Liver (tissue), 9 donors: ENCODE data around the gene YBEY. TPM values are rescaled to one million over a fixed set of nuclear protein-coding genes. Genes with fewer than 3 reads are reported as not detected.

ENCODE experiments used
- DNase-seq: peaks from one replicate; pipeline ENCODE4 v3.0.0-alpha.2; 2017; ENCODE audit warnings: low spot score
- H3K27ac ChIP-seq, 2 donors: one replicate each; pipeline ENCODE4 v1.7.0; 2013; ENCODE audit warnings: inconsistent platforms in 2 of 2, low read length in 2 of 2, control low read depth in 1 of 2, low read depth in 1 of 2, mild to moderate bottlenecking in 1 of 2
- H3K27me3 ChIP-seq, 4 donors: one replicate each; pipeline versions ENCODE4 v1.6.1 to v1.7.0; 2013; ENCODE audit warnings: low read length in 3 of 4, inconsistent platforms in 1 of 4, mild to moderate bottlenecking in 1 of 4, moderate library complexity in 1 of 4; ENCODE audit not compliant: control insufficient read depth in 4 of 4, insufficient read depth in 4 of 4
- H3K36me3 ChIP-seq, 4 donors: one replicate each; pipeline versions ENCODE4 v1.6.1 to v1.7.0; 2013; ENCODE audit warnings: low read length in 3 of 4, mild to moderate bottlenecking in 3 of 4, low read depth in 1 of 4, moderate library complexity in 1 of 4; ENCODE audit not compliant: control insufficient read depth in 4 of 4, insufficient read depth in 3 of 4
- H3K4me1 ChIP-seq, 4 donors: one replicate each; pipeline versions ENCODE4 v1.6.1 to v1.7.0; 2013; ENCODE audit warnings: low read length in 3 of 4, mild to moderate bottlenecking in 3 of 4, moderate library complexity in 1 of 4; ENCODE audit not compliant: control insufficient read depth in 4 of 4, insufficient read depth in 4 of 4
- H3K4me3 ChIP-seq, 3 donors: one replicate each; pipeline versions ENCODE4 v1.6.1 to v1.7.0; 2013; ENCODE audit warnings: low read length in 3 of 3, control low read depth in 1 of 3, low read depth in 1 of 3, mild to moderate bottlenecking in 1 of 3
- H3K9ac ChIP-seq, 2 donors: one replicate each; pipeline ENCODE4 v1.7.0; 2013; ENCODE audit warnings: low read length in 2 of 2, mild to moderate bottlenecking in 2 of 2, moderate library complexity in 2 of 2, control low read depth in 1 of 2, low read depth in 1 of 2
- H3K9me3 ChIP-seq, 4 donors: one replicate each; pipeline versions ENCODE4 v1.6.1 to v1.7.0; 2013; ENCODE audit warnings: low read length in 3 of 4; ENCODE audit not compliant: control insufficient read depth in 4 of 4
- CTCF ChIP-seq: fragments of 150-350 bp; IDR thresholded peaks from 2 replicates; pipeline ENCODE4 v1.5.1; 2017; ENCODE audit warnings: improper control_type of control experiment, low read depth, low read length; ENCODE audit not compliant: missing input control
- EGR1 ChIP-seq, 2 donors: IDR thresholded peaks; 2 replicates each; pipeline ENCODE4 v1.6.1; 2016 to 2018; ENCODE audit warnings: antibody characterized with exemption in 2 of 2, low read depth in 2 of 2
- FOXA1 ChIP-seq: IDR thresholded peaks from 2 replicates; pipeline ENCODE4 v1.6.1; 2016; ENCODE audit warnings: antibody characterized with exemption
- FOXA2 ChIP-seq: IDR thresholded peaks from 2 replicates; pipeline ENCODE4 v1.6.1; 2016; ENCODE audit warnings: antibody characterized with exemption
- GABPA ChIP-seq, 2 donors: IDR thresholded peaks in 1 of 2; conservative IDR thresholded peaks in 1 of 2; 2 replicates each; pipeline ENCODE4 v1.6.1; 2016; ENCODE audit warnings: antibody characterized with exemption in 2 of 2, mild to moderate bottlenecking in 1 of 2, moderate library complexity in 1 of 2
- HNF4A ChIP-seq, 2 donors: conservative IDR thresholded peaks; 2 replicates each; pipeline ENCODE4 v1.6.1; 2016; ENCODE audit warnings: antibody characterized with exemption in 2 of 2, mild to moderate bottlenecking in 2 of 2
- HNF4G ChIP-seq: IDR thresholded peaks from 2 replicates; pipeline ENCODE4 v1.6.1; 2016; ENCODE audit warnings: antibody characterized with exemption
- JUND ChIP-seq, 2 donors: IDR thresholded peaks; 2 replicates each; pipeline ENCODE4 v1.6.1; 2016; ENCODE audit warnings: antibody characterized with exemption in 2 of 2
- NR2F2 ChIP-seq: IDR thresholded peaks from 2 replicates; pipeline ENCODE4 v1.6.1; 2016; ENCODE audit warnings: antibody characterized with exemption
- RAD21 ChIP-seq, 2 donors: IDR thresholded peaks; 2 replicates each; pipeline ENCODE4 v1.6.1; 2016; ENCODE audit warnings: antibody characterized with exemption in 2 of 2, mild to moderate bottlenecking in 2 of 2
- REST ChIP-seq: IDR thresholded peaks from 2 replicates; pipeline ENCODE4 v1.6.1; 2016; ENCODE audit warnings: antibody characterized with exemption, mild to moderate bottlenecking
- RXRA ChIP-seq, 2 donors: IDR thresholded peaks; 2 replicates each; pipeline ENCODE4 v1.6.1; 2017 to 2018; ENCODE audit warnings: antibody characterized with exemption in 2 of 2, mild to moderate bottlenecking in 1 of 2
- TAF1 ChIP-seq: conservative IDR thresholded peaks from 2 replicates; pipeline ENCODE4 v1.6.1; 2016; ENCODE audit warnings: antibody characterized with exemption, mild to moderate bottlenecking
- YY1 ChIP-seq: IDR thresholded peaks from 2 replicates; pipeline ENCODE4 v1.6.1; 2016; ENCODE audit warnings: antibody characterized with exemption, mild to moderate bottlenecking
- WGBS: extraction: QIAGEN DNeasy Blood & Tissue Kit; methylation state at CpG from one replicate; pipeline ENCODE4 v1.1.7; 2013; 5-methylcytosine and 5-hydroxymethylcytosine counted together
- polyA plus RNA-seq, 2 donors: library from polyadenylated mRNA; stranded (reverse) in 1 of 2; unstranded in 1 of 2; fragments of 200-250 nt in 1 of 2; fragments of >200 nt in 1 of 2; fragmentation: Nextera tagmentation in 1 of 2; extraction: Ambion mirVana in 1 of 2; gene quantifications; one replicate each; pipeline versions ENCODE4 v1.2.1 to v1.2.3, GENCODE V29; 2013 to 2015
- total RNA-seq, 2 donors: library from RNA; depleted of rRNA; stranded (reverse); fragments of >200 nt; gene quantifications; one replicate each; pipeline ENCODE4 v1.2.3, GENCODE V29; 2014
- TF ChIP-seq, protein P1 (sequence below): IDR thresholded peaks from 2 replicates; pipeline ENCODE4 v1.6.1; 2016; ENCODE audit warnings: antibody characterized with exemption
- TF ChIP-seq, protein P2 (sequence below): IDR thresholded peaks from 2 replicates; pipeline ENCODE4 v1.6.1; 2016; ENCODE audit warnings: antibody characterized with exemption
- TF ChIP-seq, protein P3 (sequence below): IDR thresholded peaks from 2 replicates; pipeline ENCODE4 v1.6.1; 2016; ENCODE audit warnings: antibody characterized with exemption
- donor health status: healthy.
- donor health status: healthy.
- donor health status: healthy.
- donor health status: healthy.
- donor health status: healthy.

Gene YBEY
- total and polyA plus RNA-seq, 4 donors, result 6.3 to 11.8 (median 10.0) TPM

- WGBS, result 96% methylated on average over 11 of the region's 11 CpGs
- no peak for DNase-seq
- Histone ChIP-seq H3K4me1 (no peaks in the 10 kb centered on the region), H3K9me3 (no peaks in the 10 kb centered on the region), H3K36me3 (peaks cover 0 to 6% (median 2%) of the 10 kb centered on the region in 4 donors), H3K27me3 (no peaks in the 10 kb centered on the region), H3K27ac (no peak overlapping the region), H3K4me3 (no peak overlapping the region), H3K9ac (no peak overlapping the region)
- no peak for TF ChIP-seq RAD21 (IDR thresholded peaks at IDR 0.05)
- TF ChIP-seq, protein P1, sequence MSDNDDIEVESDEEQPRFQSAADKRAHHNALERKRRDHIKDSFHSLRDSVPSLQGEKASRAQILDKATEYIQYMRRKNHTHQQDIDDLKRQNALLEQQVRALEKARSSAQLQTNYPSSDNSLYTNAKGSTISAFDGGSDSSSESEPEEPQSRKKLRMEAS, result no peak
- no peak for TF ChIP-seq TAF1
Measured at GRCh38 chr21:46304955-46305354, 18.8 kb downstream of the YBEY start.

DNA sequence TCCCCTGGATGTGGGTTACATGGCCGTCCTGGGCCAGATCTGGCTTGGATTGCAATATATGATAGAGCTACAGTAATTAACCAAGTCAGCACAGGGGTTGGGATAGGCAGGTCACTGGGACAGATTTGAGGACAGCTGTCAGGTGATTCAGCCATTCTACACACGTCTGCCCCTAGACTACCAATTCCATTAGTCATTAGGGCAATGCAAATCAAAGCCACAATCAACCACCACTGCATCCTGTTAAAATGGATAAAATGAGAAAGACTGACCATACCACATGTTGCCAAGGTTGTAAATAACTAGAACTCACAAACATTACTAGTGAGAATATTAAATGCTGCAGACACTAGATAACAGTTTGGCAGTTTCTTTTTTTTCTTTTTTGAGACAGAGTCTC lies 21.5 kb downstream of the YBEY start:
- no peaks in the 10 kb centered on the region for H3K27me3 ChIP-seq
- TF ChIP-seq EGR1 (IDR thresholded peaks at IDR 0.05; ENCODE audit: low read depth in 2 of 2) (no peak), CTCF (no peak), RXRA (IDR thresholded peaks at IDR 0.05) (no peak)
- no peak overlapping the region for H3K9ac ChIP-seq
- WGBS, result 86% methylated on average over 2 of the region's 2 CpGs
- H3K4me3 ChIP-seq, result no peak overlapping the region
- H3K4me1 ChIP-seq, result no peaks in the 10 kb centered on the region
- DNase-seq, result no peak
- H3K27ac ChIP-seq, result no peak overlapping the region
- peaks cover 0 to 6% (median under 1%) of the 10 kb centered on the region in 4 donors for H3K36me3 ChIP-seq
- H3K9me3 ChIP-seq, result no peaks in the 10 kb centered on the region

DNA sequence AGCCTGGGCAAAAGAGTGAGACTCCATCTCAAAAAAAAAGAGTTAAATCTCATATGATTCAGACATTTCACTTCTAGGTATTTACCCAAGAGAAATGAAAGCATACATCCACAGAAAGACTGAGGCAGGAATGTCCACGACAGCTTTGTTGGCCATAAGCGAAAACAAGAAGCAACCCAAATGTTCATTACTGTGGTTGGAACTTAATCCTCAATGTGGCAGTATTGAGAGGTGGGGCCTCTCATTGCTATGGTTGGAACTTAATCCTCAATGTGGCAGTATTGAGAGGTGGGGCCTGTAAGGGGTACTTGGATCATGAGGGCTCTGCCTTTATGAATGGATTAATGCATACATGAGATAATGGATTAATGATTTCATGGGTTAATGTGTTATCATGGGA lies 22.3 kb downstream of the YBEY start:
- Histone ChIP-seq H3K9ac (no peak overlapping the region), H3K4me1 (no peaks in the 10 kb centered on the region), H3K4me3 (no peak overlapping the region), H3K27ac (no peak overlapping the region), H3K36me3 (peaks cover 0 to 6% (median under 1%) of the 10 kb centered on the region in 4 donors), H3K9me3 (no peaks in the 10 kb centered on the region), H3K27me3 (no peaks in the 10 kb centered on the region)
- TF ChIP-seq REST (no peak), CTCF (no peak), JUND (IDR thresholded peaks at IDR 0.05) (no peak), HNF4G (no peak), YY1 (no peak), NR2F2 (no peak), HNF4A (conservative IDR thresholded peaks at IDR 0.05) (no peak), FOXA2 (no peak), EGR1 (IDR thresholded peaks at IDR 0.05; ENCODE audit: low read depth in 2 of 2) (no peak), FOXA1 (no peak), GABPA (IDR thresholded peaks at IDR 0.05 in 1 of 2, conservative IDR thresholded peaks at IDR 0.05 in 1 of 2) (no peak)
- TF ChIP-seq, protein P2, sequence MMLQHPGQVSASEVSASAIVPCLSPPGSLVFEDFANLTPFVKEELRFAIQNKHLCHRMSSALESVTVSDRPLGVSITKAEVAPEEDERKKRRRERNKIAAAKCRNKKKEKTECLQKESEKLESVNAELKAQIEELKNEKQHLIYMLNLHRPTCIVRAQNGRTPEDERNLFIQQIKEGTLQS, result no peak
- TF ChIP-seq, protein P1, result no peak
- TF ChIP-seq, protein P3, sequence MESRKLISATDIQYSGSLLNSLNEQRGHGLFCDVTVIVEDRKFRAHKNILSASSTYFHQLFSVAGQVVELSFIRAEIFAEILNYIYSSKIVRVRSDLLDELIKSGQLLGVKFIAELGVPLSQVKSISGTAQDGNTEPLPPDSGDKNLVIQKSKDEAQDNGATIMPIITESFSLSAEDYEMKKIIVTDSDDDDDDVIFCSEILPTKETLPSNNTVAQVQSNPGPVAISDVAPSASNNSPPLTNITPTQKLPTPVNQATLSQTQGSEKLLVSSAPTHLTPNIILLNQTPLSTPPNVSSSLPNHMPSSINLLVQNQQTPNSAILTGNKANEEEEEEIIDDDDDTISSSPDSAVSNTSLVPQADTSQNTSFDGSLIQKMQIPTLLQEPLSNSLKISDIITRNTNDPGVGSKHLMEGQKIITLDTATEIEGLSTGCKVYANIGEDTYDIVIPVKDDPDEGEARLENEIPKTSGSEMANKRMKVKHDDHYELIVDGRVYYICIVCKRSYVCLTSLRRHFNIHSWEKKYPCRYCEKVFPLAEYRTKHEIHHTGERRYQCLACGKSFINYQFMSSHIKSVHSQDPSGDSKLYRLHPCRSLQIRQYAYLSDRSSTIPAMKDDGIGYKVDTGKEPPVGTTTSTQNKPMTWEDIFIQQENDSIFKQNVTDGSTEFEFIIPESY, result no peak
- no peak for DNase-seq
- 100% methylated on average over 2 of the region's 2 CpGs for WGBS
